SIG-M5 treated with dmso at 0.1 percent for 504 hours (cell line): ENCODE data around the gene HOXA2.

Experiments
- DNase-seq: peaks from one replicate; lab custom pipeline; 2025; ENCODE audit not compliant: unreplicated experiment; lab: John Stamatoyannopoulos, UW

HOXA2 gene

DNA sequence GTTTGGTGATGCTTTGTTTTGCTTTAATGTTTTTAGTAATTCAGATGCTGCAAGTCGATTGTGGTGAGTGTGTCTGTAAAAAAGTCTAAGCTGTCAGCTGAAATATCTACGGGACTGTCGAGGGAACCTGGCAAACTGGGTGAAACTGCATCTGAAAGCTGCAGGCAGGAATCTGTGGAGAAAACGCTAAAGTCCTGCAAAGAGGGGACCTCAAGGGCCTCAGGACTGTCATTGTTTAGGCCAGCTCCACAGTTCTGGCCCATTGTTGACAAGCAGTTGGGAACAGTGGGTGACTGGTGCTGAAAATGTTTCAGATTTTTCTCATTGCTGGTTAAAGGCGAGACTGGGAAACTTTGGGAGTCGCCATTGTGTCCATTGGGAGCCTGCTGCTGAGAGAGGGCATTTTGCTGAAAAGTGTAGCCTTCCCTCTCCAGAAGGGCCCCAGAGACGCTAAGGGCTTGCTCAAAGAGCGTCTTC lies 1.8 kb downstream of the HOXA2 start:
- no peak for DNase-seq

DNA sequence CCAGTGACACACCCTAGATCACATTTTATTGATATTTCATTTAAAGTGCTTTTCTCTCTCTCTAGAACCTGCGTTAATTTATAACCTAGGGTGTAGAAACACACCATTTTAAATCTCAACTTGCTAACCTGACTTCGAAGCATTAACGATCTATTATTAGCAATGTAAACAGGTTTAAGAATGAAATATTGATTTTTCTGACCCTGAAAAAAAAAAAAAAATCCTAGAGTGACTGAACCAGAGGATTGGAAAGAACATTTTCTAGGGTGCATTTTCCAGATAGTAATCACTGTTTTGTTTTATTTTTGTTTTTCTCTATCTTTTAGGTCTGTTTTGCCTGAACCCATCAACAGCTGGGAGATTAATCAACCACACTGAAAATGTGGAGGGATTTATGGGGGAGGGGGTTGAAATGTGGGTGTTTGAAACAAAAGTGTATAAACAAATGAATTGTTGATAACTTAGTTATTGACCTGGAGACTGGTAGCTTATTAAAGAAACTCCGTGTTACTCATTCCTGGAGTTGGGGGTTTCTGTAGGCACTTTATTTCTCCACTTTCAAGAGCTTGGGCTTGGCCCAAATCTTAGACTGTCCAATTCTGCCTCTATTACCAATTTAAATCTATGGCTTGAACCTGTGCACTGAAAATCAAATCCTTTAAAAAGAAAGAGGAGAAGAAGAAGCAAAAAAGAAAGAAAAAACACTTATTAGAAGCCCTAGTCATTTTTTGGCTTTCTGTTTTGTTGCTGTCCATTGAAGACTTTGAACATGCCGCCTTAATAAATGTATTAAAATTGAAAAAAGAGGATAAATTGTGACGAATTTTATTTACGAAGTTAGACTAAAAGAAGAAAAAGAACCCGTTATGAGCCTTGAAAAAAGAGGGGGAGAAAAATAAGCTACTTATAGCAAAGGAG lies 2.8 kb downstream of the HOXA2 start:
- DNase-seq, result no peak

- DNase-seq, result no peak
Measured at GRCh38 chr7:27098578-27099451, 3.7 kb downstream of the HOXA2 start.

GRCh38 chr7:27097686-27098577 lies 4.6 kb downstream of the HOXA2 start:
- DNase-seq, result no peak

- DNase-seq, result peak; percentile 43
Measured at GRCh38 chr7:27096768-27097514, 5.5 kb downstream of the HOXA2 start.

DNA sequence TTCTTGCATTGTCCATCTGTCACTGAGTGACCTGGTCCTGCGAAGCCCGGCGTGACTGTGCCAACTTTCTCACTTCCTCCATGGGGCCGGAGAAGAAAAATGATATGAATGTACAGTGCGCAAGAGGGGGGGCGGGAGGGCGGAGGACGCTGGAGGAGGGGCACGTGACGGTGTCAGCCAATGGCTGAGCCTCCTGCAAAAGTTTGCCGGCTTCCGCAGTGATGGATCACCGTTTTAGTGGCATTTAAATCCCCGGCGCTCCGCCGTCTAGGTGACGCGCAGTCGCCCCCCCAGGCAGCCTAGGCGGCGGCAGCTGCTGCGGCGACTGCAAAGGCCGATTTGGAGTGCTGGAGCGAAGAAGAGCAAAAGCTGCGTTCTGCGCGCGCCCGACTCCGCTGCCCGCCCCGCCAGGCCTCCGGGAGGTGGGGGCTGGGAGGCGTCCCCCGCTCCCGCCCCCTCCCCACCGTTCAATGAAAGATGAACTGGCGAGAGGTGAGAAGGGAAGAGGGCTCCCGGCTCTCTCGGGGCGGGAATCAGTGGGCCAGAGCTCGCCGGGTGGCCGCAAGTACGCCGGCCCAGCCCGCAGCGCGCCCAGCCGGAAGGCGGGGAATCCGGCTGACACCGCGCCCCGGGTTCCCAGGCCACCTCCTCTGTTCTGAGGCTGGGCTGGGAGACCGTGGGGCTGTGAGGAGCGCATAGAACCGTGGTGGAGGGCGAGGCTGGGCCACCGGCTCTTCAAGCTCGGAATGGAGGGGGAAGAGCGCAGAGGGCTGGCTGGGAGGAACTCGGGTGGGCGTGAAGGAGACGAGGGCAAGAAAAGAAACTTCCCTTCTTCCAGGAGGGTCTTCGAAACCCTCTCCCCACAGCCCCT lies 6.4 kb downstream of the HOXA2 start, which contains the start of gene HOXA1:
Gene HOXA1, minus strand, starts transcription at position 104 of the 871 bp plus-strand sequence. Its CDS starts 88 bp downstream, at position 16.
- DNase-seq, result peak; percentile 84

DNA sequence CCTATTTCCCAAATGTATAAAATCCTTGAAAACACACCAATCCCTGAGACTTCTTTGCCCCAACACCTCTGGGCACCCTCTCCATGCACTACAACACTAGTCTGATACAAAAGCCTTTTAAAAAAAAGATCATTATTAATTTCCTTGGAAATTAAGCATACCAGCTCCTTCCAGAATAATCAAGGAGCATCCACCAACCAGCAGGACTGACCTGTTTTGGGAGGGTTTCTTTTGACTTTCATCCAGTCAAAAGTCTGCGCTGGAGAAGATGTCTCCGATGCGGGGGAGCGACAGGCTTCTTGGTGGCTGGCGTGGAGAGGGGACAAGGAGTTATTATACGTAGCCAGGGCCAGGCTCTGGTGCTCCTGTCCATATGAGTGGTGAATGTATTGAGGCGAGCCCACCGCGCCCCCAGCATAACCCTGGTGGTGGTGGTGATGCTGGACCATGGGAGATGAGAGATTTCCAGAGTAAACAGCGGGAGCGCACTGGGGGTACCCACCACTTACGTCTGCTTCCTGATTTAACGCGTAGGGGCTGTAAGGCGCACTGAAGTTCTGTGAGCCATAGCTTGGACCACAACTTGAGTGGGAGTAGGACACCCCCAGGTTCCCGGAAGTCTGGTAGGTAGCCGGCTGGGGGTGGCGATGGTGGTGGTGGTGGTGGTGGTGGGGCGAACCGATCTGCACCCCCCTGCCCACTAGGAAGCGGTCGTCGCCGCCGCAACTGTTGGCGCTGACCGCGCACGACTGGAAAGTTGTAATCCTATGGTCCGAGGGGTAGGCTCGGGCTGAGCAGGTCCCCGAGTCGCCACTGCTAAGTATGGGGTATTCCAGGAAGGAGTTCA lies 7.2 kb downstream of the HOXA2 start:
- DNase-seq, result no peak

DNA sequence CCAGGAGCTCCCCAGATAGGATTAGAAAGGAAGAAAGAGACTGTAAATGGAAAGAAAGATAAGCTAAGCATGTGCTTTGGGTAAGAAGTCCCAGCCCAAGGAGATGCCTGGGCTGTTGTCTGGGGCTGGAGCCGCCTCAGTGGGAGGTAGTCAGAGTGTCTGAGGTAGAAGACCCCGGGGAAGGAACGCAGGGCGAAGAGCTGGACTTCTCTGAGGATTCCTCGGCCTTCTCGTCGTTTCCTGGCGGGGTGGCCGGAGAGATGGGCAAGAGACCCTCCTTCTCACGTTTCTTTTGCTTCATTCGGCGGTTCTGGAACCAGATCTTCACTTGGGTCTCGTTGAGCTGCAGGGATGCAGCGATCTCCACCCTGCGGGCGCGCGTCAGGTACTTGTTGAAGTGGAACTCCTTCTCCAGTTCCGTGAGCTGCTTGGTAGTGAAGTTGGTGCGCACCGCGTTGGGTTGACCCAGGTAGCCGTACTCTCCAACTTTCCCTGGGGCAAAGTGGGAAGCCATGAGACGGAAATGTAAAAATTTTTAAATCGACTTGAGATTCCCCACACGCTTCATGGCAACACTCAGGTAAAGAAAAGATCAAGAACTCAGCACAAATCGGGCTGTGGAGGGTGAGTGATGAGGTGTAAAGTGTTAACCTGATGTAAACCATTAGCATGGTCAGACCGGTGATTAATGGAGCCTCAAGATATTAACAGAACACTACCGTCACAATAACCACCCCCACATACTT lies 8.0 kb downstream of the HOXA2 start:
- no peak for DNase-seq

DNA sequence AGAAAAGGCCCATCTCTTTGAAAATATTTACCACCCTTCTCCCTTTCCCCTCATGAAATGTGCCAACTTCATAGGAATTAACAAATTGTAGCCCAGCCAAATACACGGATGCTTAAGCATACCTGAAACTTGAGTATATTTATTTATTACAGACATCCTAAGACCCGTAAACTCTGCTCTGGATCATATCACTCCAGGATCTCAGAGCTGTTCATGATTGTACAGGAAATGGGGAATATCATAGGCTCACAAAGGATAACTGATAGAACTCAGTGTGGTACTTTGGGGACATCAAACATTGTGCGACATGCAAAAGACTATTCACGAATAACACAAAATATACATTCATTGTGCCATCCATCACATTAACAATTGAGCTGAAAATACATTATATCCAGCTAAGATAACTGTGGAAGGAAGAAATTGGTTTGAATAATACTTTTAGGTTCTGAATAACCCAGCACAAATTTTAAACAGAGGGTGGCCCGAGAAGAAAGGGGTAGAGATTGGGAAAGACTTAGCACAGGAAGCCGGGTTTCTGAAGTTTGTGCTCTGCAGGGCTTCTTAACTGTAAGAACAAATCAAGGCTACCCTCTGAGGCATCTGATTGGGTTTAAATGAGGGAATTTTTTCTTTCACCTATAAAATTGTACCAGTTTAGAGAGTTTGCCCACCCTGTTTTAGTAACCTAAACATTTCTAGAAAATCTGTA lies 9.1 kb downstream of the HOXA2 start:
- no peak for DNase-seq

DNA sequence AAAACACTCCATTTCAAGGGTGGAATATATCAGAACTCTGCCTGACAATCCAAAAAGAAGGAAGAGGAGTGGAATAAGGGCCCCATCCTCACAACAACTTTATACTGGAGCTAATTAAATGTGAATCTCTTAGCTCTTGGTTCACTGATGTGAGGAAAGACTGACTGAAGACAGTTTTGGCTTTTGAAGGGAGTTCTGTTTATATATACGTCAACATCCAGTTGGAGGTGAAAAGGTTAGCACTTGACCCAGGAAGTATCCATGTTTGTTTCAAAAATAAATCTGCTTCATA lies 9.7 kb downstream of the HOXA2 start:
- DNase-seq, result no peak

DNA sequence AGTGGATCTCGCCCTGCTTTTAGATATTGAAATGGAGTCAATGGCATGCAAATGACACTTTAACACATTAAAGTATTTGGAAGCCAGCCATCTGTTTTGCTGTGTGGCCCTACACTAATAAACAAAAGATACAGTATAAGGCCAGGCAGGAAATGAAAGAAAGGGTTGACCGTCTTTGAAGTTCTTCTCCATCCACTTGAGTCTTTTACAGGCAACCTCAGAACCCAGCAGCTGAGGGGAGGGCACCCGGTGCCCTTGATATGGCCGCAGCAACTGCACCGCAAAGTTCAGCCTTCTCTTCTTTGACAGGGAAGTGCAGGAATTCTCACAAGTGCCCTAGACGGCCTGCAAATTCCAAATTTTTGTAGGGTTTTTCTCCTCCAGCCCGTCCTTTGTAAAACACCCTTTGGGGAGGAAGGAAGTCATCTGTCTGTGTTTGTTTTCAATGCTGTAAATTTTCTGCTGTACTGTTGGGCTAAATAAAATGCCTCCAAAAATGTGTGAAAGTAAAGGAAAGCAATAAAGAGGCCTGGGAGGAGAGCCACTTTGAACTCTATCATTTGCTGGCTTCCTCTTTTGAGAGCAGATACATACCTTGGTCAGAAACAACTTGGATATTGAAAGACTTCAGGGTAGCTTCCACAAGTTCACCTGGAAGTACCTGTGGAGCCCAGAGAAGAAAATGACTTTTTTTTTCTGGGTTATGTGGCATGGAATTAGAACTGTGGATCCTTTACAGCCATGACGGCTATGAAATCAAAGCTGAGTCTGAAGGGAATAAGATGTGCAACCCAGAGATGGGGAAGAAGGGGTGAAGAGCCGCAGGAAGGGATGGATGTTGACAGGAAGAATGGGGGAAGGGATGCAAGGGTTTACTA lies 10.3 kb downstream of the HOXA2 start:
- no peak for DNase-seq

- no peak for DNase-seq
Measured at GRCh38 chr7:27091105-27091504, 11.4 kb downstream of the HOXA2 start.

DNA sequence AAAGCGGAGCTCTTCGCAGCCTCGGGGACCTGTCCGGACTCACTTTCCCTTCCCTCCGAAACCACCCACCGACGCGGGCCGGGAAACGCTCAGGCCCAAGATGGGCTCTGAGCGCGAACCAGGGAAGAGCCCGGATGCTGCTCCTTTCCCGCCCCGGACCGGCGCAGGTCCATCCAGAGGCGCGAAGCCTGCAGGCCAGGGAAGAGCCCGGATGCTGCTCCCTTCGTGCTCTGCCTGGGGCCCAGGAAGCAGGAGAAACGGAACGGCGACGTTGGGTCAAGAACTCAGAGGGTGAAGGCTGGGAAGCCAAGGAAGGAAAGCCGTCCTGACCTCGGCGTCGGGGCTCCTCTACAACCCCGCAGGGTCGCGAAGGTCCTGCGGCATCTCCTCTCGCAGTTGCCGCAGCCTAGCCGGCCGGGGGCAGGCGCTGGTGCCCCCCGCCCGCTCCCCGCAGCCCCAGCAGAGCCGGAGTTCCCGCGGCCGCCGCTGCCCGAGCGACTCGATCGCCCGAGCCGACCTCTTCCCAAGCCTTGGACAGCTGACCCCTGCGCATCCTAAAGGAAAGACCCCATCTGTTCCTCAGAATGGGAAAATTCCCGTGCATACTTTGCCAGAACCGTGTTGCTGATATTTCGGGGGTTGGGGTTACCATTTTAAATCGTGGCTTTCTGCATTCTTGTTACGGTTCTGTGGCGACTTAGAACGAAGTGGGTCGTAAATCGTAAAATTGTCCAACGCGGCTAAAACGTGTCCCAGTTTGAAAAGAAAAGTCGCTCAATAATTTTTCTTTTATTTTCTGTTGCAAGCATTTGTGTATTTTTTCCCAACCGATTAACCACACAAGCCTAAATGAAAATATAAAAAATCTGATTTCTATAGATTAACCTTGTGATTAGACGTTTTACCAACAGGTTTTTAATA lies 14.2 kb downstream of the HOXA2 start:
- DNase-seq, result no peak

DNA sequence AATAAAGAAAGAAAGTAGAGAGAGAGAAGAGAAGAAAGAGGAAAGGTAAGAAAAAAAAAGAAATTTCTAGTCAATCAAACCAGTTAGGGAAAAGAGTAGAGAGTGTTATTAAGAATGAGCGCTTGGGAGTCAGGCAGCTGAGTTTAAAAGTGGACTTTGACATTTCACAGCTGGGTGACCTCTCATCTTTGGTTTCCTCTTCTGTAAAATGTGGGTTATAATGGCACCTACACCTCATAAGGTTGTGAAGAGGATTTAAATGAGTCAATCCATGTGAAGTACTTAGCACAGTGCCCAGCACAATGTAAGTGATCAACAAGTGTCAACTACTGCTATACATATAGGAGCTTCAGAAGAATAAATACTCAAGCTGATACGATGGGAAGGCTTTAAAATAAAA lies 18.8 kb downstream of the HOXA2 start:
- no peak for DNase-seq

GRCh38 chr7:27082171-27082570 lies 20.3 kb downstream of the HOXA2 start:
- DNase-seq, result no peak
